Stimulated activated CD4-positive, alpha-beta T cell treated with anti-CD3 and anti-CD28 coated beads, Interleukin-15, amount 100 ng/mL, for 1 hour (primary cell): ENCODE data around the gene DHRS3.

Experiments
- DNase-seq, 2 donors: peaks; one replicate each; pipeline ENCODE4 v3.0.0-alpha.2; 2020; ENCODE audit warnings: low read depth in 1 of 2, low spot score in 1 of 2

Gene DHRS3

DNA sequence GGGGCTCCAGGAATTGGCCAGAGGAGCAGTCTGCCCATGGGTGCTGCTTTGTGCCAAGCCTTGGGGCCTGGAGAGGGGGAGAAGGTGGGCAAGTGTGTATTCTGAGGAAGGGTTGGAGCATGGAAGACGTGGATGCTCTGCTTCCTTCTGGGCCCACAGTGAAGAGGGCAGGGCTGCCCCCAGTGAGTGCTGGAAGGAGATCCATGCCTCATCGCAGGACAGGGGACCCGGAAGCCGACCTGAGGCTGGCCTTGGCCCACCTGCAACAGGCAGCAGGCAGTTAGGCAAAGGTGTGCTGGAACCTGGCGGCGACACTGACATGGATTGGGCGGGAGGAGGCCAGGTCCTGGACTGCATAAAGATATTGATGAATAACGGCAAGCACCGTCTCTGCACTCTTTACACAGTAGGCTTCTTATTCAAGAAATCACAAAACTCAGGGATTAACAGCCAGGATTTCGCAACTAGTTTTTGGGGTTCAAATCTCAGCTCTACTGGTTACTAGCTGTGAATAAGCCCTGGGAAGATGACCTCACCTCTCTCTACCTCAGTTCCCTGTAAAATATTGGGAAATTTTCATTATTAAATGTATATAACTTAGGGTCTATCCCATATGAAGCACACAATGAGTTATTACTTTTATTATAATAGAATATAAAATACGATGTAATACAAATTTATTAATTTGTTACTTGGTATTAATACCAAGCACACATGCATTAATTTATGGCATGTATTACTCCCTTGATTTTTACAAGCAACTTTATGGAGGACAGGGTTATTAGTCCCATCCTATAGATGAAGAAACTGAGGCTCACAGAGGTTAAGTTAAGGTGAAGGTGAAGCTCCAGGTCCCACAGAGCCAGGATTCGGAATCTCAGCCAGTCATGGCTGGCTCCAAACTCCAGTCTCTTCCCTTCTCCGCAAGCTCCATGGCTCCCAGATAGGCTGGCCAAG, 62.3 kb downstream of the DHRS3 start:
- DNase-seq, result no peak

- no peak for DNase-seq
These were observed 63.3 kb downstream of the DHRS3 start for GRCh38 chr1:12554521-12555305.

- no peak for DNase-seq
These were observed 64.0 kb downstream of the DHRS3 start for GRCh38 chr1:12553963-12554362.

DNA sequence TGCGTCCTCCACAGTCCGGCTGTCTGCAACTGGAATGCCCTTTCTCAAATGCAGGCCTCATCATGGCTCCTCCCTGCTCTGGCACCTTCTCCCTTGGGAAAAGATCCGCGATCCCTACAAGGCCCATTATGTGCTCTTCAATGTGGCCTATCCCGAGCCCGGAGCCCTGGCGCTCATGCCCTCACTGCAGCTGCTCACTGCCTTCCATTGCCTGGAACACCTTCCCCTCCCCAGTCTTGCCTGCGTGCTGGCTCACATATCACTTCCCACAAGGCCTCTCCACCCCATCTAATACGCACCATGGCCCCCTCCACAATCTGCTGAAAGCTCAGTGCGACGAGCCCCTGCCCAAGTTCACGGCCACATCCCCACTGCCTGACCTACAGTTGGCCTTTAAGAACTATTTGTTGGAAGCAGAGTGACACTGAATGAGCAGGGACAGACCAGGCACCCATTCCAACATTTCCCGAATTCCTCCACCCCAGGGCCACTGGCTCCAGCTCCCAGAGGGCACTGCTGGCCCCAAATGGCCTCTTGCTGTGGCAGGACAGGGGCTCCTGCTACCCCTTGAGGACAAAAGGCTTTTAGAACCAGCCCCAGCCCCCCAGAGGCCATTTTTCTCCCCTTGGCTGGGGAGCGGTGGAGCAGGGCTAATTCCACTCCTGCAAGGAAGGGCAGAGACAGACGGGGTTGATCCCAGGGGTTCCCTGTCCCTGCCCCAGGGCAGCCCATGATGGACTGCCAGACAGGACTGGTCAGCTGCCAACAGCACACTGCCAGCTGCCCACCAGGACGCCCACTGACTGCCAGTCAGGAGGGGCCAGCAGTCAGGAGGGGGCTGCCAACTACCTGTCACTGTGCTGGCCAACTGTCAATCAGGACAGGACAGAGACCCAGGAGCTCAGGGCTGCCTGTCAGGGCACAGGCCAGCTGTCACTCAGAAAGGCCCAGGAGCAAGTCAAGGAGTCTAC, 64.8 kb downstream of the DHRS3 start:
- DNase-seq, result no peak

DNA sequence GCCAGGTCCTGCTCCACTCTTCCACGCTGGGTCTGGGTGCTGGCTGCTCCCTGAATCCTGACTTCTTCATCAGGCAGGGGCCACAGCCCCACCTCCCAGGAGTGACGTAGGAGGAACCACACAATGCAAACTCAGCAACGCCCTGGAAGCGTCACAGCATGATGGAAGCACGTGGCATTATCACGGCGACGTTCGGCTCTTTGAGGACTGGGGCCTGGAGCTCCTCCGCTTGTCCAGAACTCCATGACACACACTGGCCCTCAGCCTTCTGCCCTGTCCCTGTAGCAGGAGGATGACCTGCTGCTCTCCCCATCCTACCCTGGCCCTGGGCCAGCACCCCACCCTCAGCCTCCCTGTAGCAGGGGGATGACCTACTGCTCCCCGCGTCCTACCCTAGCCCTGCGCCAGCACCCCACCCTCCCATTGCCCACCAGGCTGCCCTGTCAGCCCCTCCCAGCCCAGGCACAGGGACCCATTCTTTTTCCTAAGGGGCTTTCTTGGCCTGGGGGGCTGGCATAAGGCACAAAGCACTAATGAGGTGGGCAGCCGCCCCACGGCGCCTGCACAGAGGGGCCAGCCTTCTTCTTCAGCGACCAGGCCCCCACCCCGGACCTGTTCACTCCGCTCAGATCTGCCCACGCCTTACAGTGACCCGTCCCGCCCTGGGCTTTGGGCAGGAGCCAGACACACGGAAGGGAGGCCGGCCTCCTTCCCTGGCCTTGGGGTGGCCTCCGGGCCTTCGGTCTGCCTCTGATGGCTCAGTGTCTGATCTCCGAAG, 65.7 kb downstream of the DHRS3 start:
- DNase-seq, result no peak

- DNase-seq, result no peak
These were observed 66.4 kb downstream of the DHRS3 start for GRCh38 chr1:12551584-12551983.

- DNase-seq, result no peak
These were observed 68.3 kb downstream of the DHRS3 start for GRCh38 chr1:12549460-12550349.

GRCh38 chr1:12548973-12549459, 69.0 kb downstream of the DHRS3 start:
- no peak for DNase-seq

GRCh38 chr1:12548279-12548972, 69.6 kb downstream of the DHRS3 start:
- DNase-seq, result no peak

DNA sequence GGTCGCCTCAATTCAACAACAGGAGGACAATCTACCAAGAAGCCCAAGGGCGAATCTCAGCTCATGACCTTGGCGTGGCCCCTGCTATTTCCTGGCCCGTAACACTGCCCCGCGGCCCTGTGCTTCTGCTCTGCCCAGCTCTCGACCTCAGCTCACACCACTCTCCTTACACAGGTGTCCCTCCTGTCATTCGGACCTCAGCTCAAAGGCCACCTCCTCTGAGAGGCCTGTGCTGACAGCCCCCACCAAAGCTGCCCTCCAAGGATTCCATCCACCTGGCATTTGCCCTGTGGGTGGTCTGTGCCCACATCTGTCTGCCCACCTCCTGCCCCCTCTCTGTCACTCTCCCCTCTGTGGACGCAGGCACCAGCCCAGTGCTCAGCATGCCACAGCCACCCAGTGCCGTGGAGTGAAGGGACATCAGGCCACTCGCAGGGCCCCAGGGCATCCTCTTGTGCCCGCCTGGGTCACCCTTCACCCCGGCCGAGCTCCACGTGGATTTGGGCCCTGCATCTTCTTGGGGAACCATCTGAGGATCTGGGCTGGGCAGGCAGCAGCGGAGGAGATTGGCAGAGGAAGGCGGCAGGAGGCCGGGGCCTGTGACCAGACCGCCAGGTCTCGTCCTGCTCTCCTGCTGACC, 70.3 kb downstream of the DHRS3 start:
- DNase-seq, result no peak

- DNase-seq, result no peak
These were observed 71.0 kb downstream of the DHRS3 start for GRCh38 chr1:12546771-12547585.

GRCh38 chr1:12544992-12545391, 73.0 kb downstream of the DHRS3 start:
- no peak for DNase-seq

GRCh38 chr1:12544357-12544756, 73.7 kb downstream of the DHRS3 start:
- no peak for DNase-seq

- DNase-seq, result no peak
These were observed 74.3 kb downstream of the DHRS3 start for GRCh38 chr1:12543740-12544154.

- no peak for DNase-seq
These were observed 75.1 kb downstream of the DHRS3 start for GRCh38 chr1:12542616-12543592.

GRCh38 chr1:12542138-12542465, 75.9 kb downstream of the DHRS3 start:
- DNase-seq, result no peak
